GM19351 (cell line): ENCODE measurements around the gene ANKRD39.
"Not testable (repeated sequence)": the region's sequence is repeated elsewhere in the genome, so short reads cannot be mapped to it uniquely, and the experiment has no call there.

Source experiments
- ATAC-seq: cut with Tn5 transposase; IDR thresholded peaks from one replicate; pipeline ENCODE4 v1.9.1; 2021; ENCODE audit warnings: mild to moderate bottlenecking, moderate library complexity; ENCODE audit not compliant: unreplicated experiment

Gene ANKRD39

GRCh38 chr2:96873651-96874096, 15.9 kb upstream of the ANKRD39 start:
- no peak for ATAC-seq

- ATAC-seq = no peak
Measured at GRCh38 chr2:96872591-96873349, 15.0 kb upstream of the ANKRD39 start.

- ATAC-seq = no peak
Measured at GRCh38 chr2:96870626-96871255, 12.9 kb upstream of the ANKRD39 start.

GRCh38 chr2:96869822-96870625, 12.2 kb upstream of the ANKRD39 start, which contains the start of gene SEMA4C:
Gene SEMA4C, minus strand, starts transcription at chr2:96870080. Its CDS starts 2,194 bp downstream, at chr2:96867886.
- ATAC-seq = no peak

GRCh38 chr2:96869281-96869821, 11.5 kb upstream of the ANKRD39 start:
- peak; percentile 9 for ATAC-seq

- ATAC-seq = peak; percentile 48
Measured at GRCh38 chr2:96868555-96869280, 10.9 kb upstream of the ANKRD39 start.

- ATAC-seq = no peak
Measured at GRCh38 chr2:96867756-96868554, 10.1 kb upstream of the ANKRD39 start.

- no peak for ATAC-seq
Measured at GRCh38 chr2:96866986-96867755, 9.4 kb upstream of the ANKRD39 start.

- no peak for ATAC-seq
Measured at GRCh38 chr2:96866586-96866985, 8.8 kb upstream of the ANKRD39 start.

- no peak for ATAC-seq
Measured at GRCh38 chr2:96866149-96866548, 8.3 kb upstream of the ANKRD39 start.

GRCh38 chr2:96865654-96866053, 7.8 kb upstream of the ANKRD39 start:
- no peak for ATAC-seq

- no peak for ATAC-seq
Measured at GRCh38 chr2:96864343-96865091, 6.7 kb upstream of the ANKRD39 start.

GRCh38 chr2:96863575-96864342, 5.9 kb upstream of the ANKRD39 start:
- no peak for ATAC-seq

- ATAC-seq = not testable (repeated sequence)
Measured at GRCh38 chr2:96863056-96863455, 5.2 kb upstream of the ANKRD39 start.

GRCh38 chr2:96861074-96861473, 3.3 kb upstream of the ANKRD39 start:
- ATAC-seq = no peak

GRCh38 chr2:96860065-96861029, 2.5 kb upstream of the ANKRD39 start:
- no peak for ATAC-seq
